K562 (cell line): ENCODE results near the gene DENND4C. TPM values are rescaled to one million over a fixed set of nuclear protein-coding genes. Genes with fewer than 3 reads are reported as not detected.

Experiments
- ATAC-seq: fragments of 200-7000 bp; cut with Tn5 transposase; 3 replicates; pipeline ENCODE4 v1.9.1; 2020; ENCODE audit warnings: moderate library complexity
- BruUV-seq: library from RNA; stranded (reverse); fragments of 400-500 nt; replicated peaks from 2 replicates; lab custom pipeline; 2021; lab: Mats Ljungman, UMichigan
- CTCF ChIA-PET: fragments of 300-600 bp; formaldehyde crosslinking; extraction: SDS; loops from one replicate; lab custom pipeline; 2021; ENCODE audit warnings: low intra/inter-chr PET ratio; lab: Yijun Ruan, JAX
- POLR2A ChIA-PET: fragments of 300-600, 350-650 bp; sonication (Branson Sonifier 250); formaldehyde crosslinking; extraction: SDS; loops from one replicate; lab custom pipeline; 2021; ENCODE audit warnings: antibody characterized with exemption, inconsistent platforms; lab: Yijun Ruan, JAX
- DNase-seq, 4 experiments: peaks; one replicate each; pipeline versions ENCODE4 v3.0.0 to v3.0.0-alpha.2; 2011 to 2018; ENCODE audit warnings: low spot score in 3 of 4, mixed read lengths in 3 of 4; ENCODE audit errors: extremely low read depth in 1 of 4
- FAIRE-seq: peaks from 2 replicates; lab custom pipeline; 2011; peaks lifted over from hg19 to GRCh38; lab: Jason Lieb, UNC
- H2AFZ ChIP-seq: 2 replicates; pipeline ENCODE4 v1.6.0; 2011; ENCODE audit warnings: low read depth, low read length, control low read depth, inconsistent platforms
- H3K27ac ChIP-seq: fragments of 200-600 bp; 3 replicates; pipeline ENCODE4 v1.8.0; 2011; ENCODE audit warnings: low read depth, mild to moderate bottlenecking, control low read depth, inconsistent platforms, low read length, moderate library complexity, mixed read lengths; ENCODE audit errors: extremely low read depth
- H3K27me3 ChIP-seq, 2 experiments: fragments of 300-600 bp in 1 of 2; 2 replicates in 1 of 2; 3 replicates in 1 of 2; pipeline versions ENCODE4 v1.6.0 to v1.8.0; 2011; ENCODE audit warnings: inconsistent platforms in 2 of 2, low read length in 2 of 2, mild to moderate bottlenecking in 1 of 2, mixed read lengths in 1 of 2, moderate library complexity in 1 of 2; ENCODE audit not compliant: control insufficient read depth in 2 of 2, insufficient read depth in 2 of 2
- H3K36me3 ChIP-seq: fragments of 300-600 bp; 3 replicates; pipeline ENCODE4 v1.8.0; 2011; ENCODE audit warnings: mild to moderate bottlenecking, low read length, inconsistent platforms; ENCODE audit not compliant: control insufficient read depth, insufficient read depth
- H3K4me1 ChIP-seq, 2 experiments: fragments of 200-600 bp in 1 of 2; replicated peaks in 1 of 2; 2 replicates in 1 of 2; 3 replicates in 1 of 2; pipeline versions ENCODE4 v1.5.1 to v1.8.0; 2011; ENCODE audit warnings: inconsistent platforms in 2 of 2, low read length in 2 of 2, mild to moderate bottlenecking in 1 of 2, mixed read lengths in 1 of 2, moderate library complexity in 1 of 2; ENCODE audit not compliant: control insufficient read depth in 2 of 2, insufficient read depth in 2 of 2
- H3K4me2 ChIP-seq: 2 replicates; pipeline ENCODE4 v1.6.1; 2011; ENCODE audit warnings: low read length, control low read depth, inconsistent platforms, mixed read lengths; ENCODE audit not compliant: insufficient read depth
- H3K4me3 ChIP-seq: fragments of 200-600 bp; sonication (generic), shearing (Covaris generic); 2 replicates; pipeline ENCODE4 v1.5.1; 2016; ENCODE audit warnings: control low read depth, inconsistent platforms
- H3K79me2 ChIP-seq: fragments of 200-600 bp; 3 replicates; pipeline ENCODE4 v1.8.0; 2011; ENCODE audit warnings: low read length, inconsistent platforms; ENCODE audit not compliant: control insufficient read depth, insufficient read depth
- H3K9ac ChIP-seq, 2 experiments: 2 replicates each; pipeline versions ENCODE4 v1.6.0 to v1.6.1; 2011; ENCODE audit warnings: low read depth in 2 of 2, low read length in 2 of 2, control low read depth in 1 of 2, inconsistent platforms in 1 of 2, mild to moderate bottlenecking in 1 of 2, mixed read lengths in 1 of 2; ENCODE audit not compliant: insufficient read depth in 1 of 2
- H3K9me1 ChIP-seq: one replicate; pipeline ENCODE4 v1.6.0; 2011; ENCODE audit warnings: inconsistent platforms, mild to moderate bottlenecking, low read length, moderate library complexity; ENCODE audit not compliant: control insufficient read depth, insufficient read depth
- H3K9me3 ChIP-seq: replicated peaks from 2 replicates; pipeline ENCODE4 v1.5.1; 2011; ENCODE audit warnings: low read depth, low read length, inconsistent platforms; ENCODE audit not compliant: control insufficient read depth, insufficient read depth
- H4K20me1 ChIP-seq: replicated peaks from 2 replicates; pipeline ENCODE4 v1.6.1; 2011; ENCODE audit warnings: low read length, inconsistent platforms, mixed read lengths; ENCODE audit not compliant: control insufficient read depth, insufficient read depth
- BRD9 ChIP-seq: fragments of 450-650 bp; IDR thresholded peaks from 2 replicates; pipeline ENCODE4 v1.6.1; 2018; ENCODE audit warnings: low read depth; ENCODE audit not compliant: partially characterized antibody
- DPF2 ChIP-seq: fragments of 450-650 bp; IDR thresholded peaks from 2 replicates; pipeline ENCODE4 v1.6.1; 2016
- FOS ChIP-seq: IDR thresholded peaks from 3 replicates; pipeline ENCODE4 v1.6.1; 2011; ENCODE audit not compliant: insufficient read length; ENCODE audit errors: extremely low read depth
- GATA2 ChIP-seq: sonication (generic); formaldehyde crosslinking; IDR thresholded peaks from 2 replicates; pipeline ENCODE4 v1.4.0; 2020; ENCODE audit warnings: mild to moderate bottlenecking, missing genetic modification reagents
- MCM2 ChIP-seq: fragments of 450-650 bp; IDR thresholded peaks from 2 replicates; pipeline ENCODE4 v1.6.1; 2017; ENCODE audit warnings: low read depth, mild to moderate bottlenecking
- NELFE ChIP-seq: IDR thresholded peaks from 2 replicates; pipeline ENCODE4 v1.6.1; 2011; ENCODE audit warnings: mild to moderate bottlenecking; ENCODE audit not compliant: insufficient read depth, insufficient read length
- NEUROD1 ChIP-seq: fragments of 150-350 bp; IDR thresholded peaks from 2 replicates; pipeline ENCODE4 v1.6.1; 2014; ENCODE audit warnings: borderline replicate concordance, low read length, low read depth; ENCODE audit not compliant: partially characterized antibody
- PTTG1 ChIP-seq: fragments of 450-650 bp; IDR thresholded peaks from 2 replicates; pipeline ENCODE4 v1.6.1; 2016; ENCODE audit warnings: low read depth, mild to moderate bottlenecking, missing genetic modification characterization, missing compliant biosample characterization
- RAD21 ChIP-seq, 2 experiments: fragments of 250-450 bp in 1 of 2; fragments of 450-650 bp in 1 of 2; sonication (Bioruptor Pico) in 1 of 2; formaldehyde crosslinking in 1 of 2; IDR thresholded peaks in 1 of 2; conservative IDR thresholded peaks in 1 of 2; 2 replicates each; pipeline versions ENCODE4 v1.4.0 to v1.8.0; 2020 to 2022; ENCODE audit warnings: mild to moderate bottlenecking in 2 of 2, moderate library complexity in 1 of 2
- SAFB ChIP-seq: fragments of 200-400 bp; formaldehyde crosslinking; IDR thresholded peaks from 2 replicates; pipeline ENCODE4 v1.6.1; 2017; ENCODE audit warnings: low read depth, low read length, borderline replicate concordance
- SAFB2 ChIP-seq: fragments of 200-400 bp; formaldehyde crosslinking; IDR thresholded peaks from 2 replicates; pipeline ENCODE4 v1.6.1; 2018; ENCODE audit warnings: borderline replicate concordance, low read length, low read depth, moderate library complexity; ENCODE audit not compliant: severe bottlenecking
- SNIP1 ChIP-seq: fragments of 450-650 bp; IDR thresholded peaks from 2 replicates; pipeline ENCODE4 v1.7.1; 2017; ENCODE audit warnings: low read depth, mild to moderate bottlenecking
- SOX6 ChIP-seq: fragments of 450-650 bp; IDR thresholded peaks from 2 replicates; pipeline ENCODE4 v1.6.1; 2014; ENCODE audit warnings: mild to moderate bottlenecking
- SRF ChIP-seq, 2 experiments: fragments of 250-450, 450-650 bp in 1 of 2; sonication (Bioruptor Pico) in 1 of 2; sonication (generic) in 1 of 2; formaldehyde crosslinking; IDR thresholded peaks; 2 replicates each; pipeline versions ENCODE4 v1.5.0 to v1.5.1; 2020 to 2022; ENCODE audit warnings: mild to moderate bottlenecking in 1 of 2, missing genetic modification reagents in 1 of 2
- TEAD2 ChIP-seq: fragments of 450-650 bp; IDR thresholded peaks from 2 replicates; pipeline ENCODE4 v1.6.1; 2016; ENCODE audit warnings: missing genetic modification characterization, control low read depth, missing compliant biosample characterization
- ZNF3 ChIP-seq: fragments of 250-450 bp; sonication (Bioruptor Pico); IDR thresholded peaks from 2 replicates; pipeline ENCODE4 v1.5.0; 2021; ENCODE audit warnings: mild to moderate bottlenecking, moderate library complexity
- WGBS: fragments of 100-300 bp; shearing (Covaris generic); methylation state at CpG from one replicate; pipeline ENCODE4 v1.1.6; 2016; ENCODE audit warnings: low coverage, mixed read lengths; ENCODE audit not compliant: insufficient coverage; ENCODE audit errors: missing lambda C conversion rate; 5-methylcytosine and 5-hydroxymethylcytosine counted together
- in situ Hi-C: fragments of 300-500 bp; cut with MboI; formaldehyde crosslinking; loops from 4 replicates; pipeline ENCODE4 v1.15.0; 2018; ENCODE audit warnings: inconsistent platforms, mixed read lengths
- intact Hi-C: fragments of 100-400 bp; cut with micrococcal nuclease; formaldehyde crosslinking; loops from 2 replicates; pipeline ENCODE4 v1.14.2; 2022
- polyA plus RNA-seq, 8 experiments: library from polyadenylated mRNA; depleted of rRNA in 4 of 8; stranded (reverse) in 5 of 8; unstranded in 3 of 8; fragments of >200 nt; fragmentation: Nextera tagmentation in 2 of 8; fragmentation: Illumina TruSeq in 1 of 8; extraction: Ambion mirVana in 2 of 8; extraction: Trizol in 1 of 8; gene quantifications; 2 replicates each; pipeline versions ENCODE4 v1.2.1 to v1.2.3, GENCODE V29; 2011 to 2014; ENCODE audit warnings: inconsistent platforms in 1 of 8, missing spikeins in 1 of 8
- total RNA-seq, 7 experiments: library from RNA; depleted of rRNA in 6 of 7; stranded (reverse); fragments of >200 nt in 6 of 7; fragmentation: Illumina TruSeq in 2 of 7; extraction: Trizol in 2 of 7; gene quantifications; 2 replicates each; pipeline versions ENCODE4 v1.2.1 to v1.2.3, GENCODE V29; 2011 to 2021; ENCODE audit warnings: low replicate concordance in 1 of 7
- TF ChIP-seq, protein P1 (sequence below): sonication (generic); formaldehyde crosslinking; IDR thresholded peaks from 2 replicates; pipeline ENCODE4 v1.8.0; 2022; ENCODE audit warnings: mild to moderate bottlenecking, missing genetic modification reagents
- TF ChIP-seq, protein P2 (sequence below): sonication (generic); formaldehyde crosslinking; IDR thresholded peaks from 2 replicates; pipeline ENCODE4 v1.8.0; 2022; ENCODE audit warnings: mild to moderate bottlenecking, missing genetic modification reagents
- TF ChIP-seq, protein P3 (sequence below): sonication (generic); formaldehyde crosslinking; IDR thresholded peaks from 2 replicates; pipeline ENCODE4 v1.8.1; 2022; ENCODE audit warnings: missing genetic modification reagents

Gene DENND4C
- total and polyA plus RNA-seq, 9 of the 15 experiments (the other 6 are each of a cell fraction or from before 2014, with no cell fraction given), result 4.8 to 31.8 (median 13.9) TPM

DNA sequence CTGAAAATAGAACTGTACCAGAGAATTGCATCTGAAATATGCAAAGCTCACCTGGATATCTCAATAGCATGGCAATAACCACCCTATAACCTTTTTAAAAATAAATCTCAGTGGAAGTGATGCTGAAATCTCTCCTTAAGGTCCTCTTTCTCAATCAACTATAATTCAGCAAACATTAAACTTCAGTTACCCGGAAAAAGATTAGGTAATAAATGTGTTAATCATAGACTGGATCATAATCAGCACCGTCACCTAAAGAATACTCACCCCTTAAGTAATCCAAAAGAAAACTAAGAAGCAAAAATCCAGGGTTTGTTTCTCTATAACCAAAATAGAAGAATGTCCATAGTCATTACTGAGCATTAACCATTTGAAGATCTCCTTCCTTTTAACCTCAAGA, 44.3 kb upstream of the DENND4C start:
- ChIA-PET POLR2A (no interaction called here), CTCF (no interaction called here)
- Histone ChIP-seq H3K4me2 (no peak overlapping the region), H3K27ac (no peak overlapping the region), H3K79me2 (no peaks in the 10 kb centered on the region), H2AFZ (no peak overlapping the region), H3K9ac (no peak overlapping the region), H3K4me1 (peaks cover 0 to 4% of the 10 kb centered on the region in 2 experiments; a peak in 1 of 5 replicates), H3K36me3 (no peaks in the 10 kb centered on the region), H3K9me1 (no peaks in the 10 kb centered on the region), H3K9me3 (no peaks in the 10 kb centered on the region), H3K27me3 (no peaks in the 10 kb centered on the region), H4K20me1 (no peaks in the 10 kb centered on the region), H3K4me3 (no peak overlapping the region)
- FAIRE-seq, result no peak
- BruUV-seq, result no TSS peak
- 58% methylated on average over 2 of the region's 2 CpGs for WGBS
- in situ Hi-C loops, result no loop called here
- intact Hi-C loops, result no loop called here
- ATAC-seq, result no peak
- TF ChIP-seq TEAD2 (tag), result no peak
- TF ChIP-seq, protein P1, sequence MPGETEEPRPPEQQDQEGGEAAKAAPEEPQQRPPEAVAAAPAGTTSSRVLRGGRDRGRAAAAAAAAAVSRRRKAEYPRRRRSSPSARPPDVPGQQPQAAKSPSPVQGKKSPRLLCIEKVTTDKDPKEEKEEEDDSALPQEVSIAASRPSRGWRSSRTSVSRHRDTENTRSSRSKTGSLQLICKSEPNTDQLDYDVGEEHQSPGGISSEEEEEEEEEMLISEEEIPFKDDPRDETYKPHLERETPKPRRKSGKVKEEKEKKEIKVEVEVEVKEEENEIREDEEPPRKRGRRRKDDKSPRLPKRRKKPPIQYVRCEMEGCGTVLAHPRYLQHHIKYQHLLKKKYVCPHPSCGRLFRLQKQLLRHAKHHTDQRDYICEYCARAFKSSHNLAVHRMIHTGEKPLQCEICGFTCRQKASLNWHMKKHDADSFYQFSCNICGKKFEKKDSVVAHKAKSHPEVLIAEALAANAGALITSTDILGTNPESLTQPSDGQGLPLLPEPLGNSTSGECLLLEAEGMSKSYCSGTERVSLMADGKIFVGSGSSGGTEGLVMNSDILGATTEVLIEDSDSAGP (CRISPR knock-in tag), result no peak
- no peak for TF ChIP-seq NEUROD1
- TF ChIP-seq FOS, result no peak
- no peak for TF ChIP-seq BRD9
- no peak for TF ChIP-seq MCM2
- no peak for TF ChIP-seq NELFE
- TF ChIP-seq RAD21 (CRISPR knock-in tag; conservative IDR thresholded peaks at IDR 0.05 in 1 of 2, IDR thresholded peaks at IDR 0.05 in 1 of 2), result no peak
- TF ChIP-seq GATA2 (CRISPR knock-in tag), result no peak
- TF ChIP-seq SRF (CRISPR knock-in tag; IDR thresholded peaks at IDR 0.05), result no peak
- TF ChIP-seq, protein P2, sequence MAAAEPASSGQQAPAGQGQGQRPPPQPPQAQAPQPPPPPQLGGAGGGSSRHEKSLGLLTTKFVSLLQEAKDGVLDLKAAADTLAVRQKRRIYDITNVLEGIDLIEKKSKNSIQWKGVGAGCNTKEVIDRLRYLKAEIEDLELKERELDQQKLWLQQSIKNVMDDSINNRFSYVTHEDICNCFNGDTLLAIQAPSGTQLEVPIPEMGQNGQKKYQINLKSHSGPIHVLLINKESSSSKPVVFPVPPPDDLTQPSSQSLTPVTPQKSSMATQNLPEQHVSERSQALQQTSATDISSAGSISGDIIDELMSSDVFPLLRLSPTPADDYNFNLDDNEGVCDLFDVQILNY (CRISPR knock-in tag), result no peak
- TF ChIP-seq, protein P3, sequence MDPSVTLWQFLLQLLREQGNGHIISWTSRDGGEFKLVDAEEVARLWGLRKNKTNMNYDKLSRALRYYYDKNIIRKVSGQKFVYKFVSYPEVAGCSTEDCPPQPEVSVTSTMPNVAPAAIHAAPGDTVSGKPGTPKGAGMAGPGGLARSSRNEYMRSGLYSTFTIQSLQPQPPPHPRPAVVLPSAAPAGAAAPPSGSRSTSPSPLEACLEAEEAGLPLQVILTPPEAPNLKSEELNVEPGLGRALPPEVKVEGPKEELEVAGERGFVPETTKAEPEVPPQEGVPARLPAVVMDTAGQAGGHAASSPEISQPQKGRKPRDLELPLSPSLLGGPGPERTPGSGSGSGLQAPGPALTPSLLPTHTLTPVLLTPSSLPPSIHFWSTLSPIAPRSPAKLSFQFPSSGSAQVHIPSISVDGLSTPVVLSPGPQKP, result no peak
- no peak for TF ChIP-seq DPF2
- no peak for TF ChIP-seq ZNF3 (CRISPR knock-in tag)
- TF ChIP-seq PTTG1 (tag), result no peak
- no peak for TF ChIP-seq SOX6
- TF ChIP-seq SNIP1, result no peak
- no peak for TF ChIP-seq SAFB2
- no peak for TF ChIP-seq SAFB
- DNase-seq, result no peak
